ENCODE measurements around the gene UTF1. TPM values are rescaled to one million over a fixed set of nuclear protein-coding genes. Genes with fewer than 3 reads are reported as not detected.

Gene UTF1, protein sequence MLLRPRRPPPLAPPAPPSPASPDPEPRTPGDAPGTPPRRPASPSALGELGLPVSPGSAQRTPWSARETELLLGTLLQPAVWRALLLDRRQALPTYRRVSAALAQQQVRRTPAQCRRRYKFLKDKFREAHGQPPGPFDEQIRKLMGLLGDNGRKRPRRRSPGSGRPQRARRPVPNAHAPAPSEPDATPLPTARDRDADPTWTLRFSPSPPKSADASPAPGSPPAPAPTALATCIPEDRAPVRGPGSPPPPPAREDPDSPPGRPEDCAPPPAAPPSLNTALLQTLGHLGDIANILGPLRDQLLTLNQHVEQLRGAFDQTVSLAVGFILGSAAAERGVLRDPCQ
- polyA plus RNA-seq: not detected
- long read RNA-seq, donor 1: 0 reads
- long read RNA-seq, donor 2: 0 reads
- long read RNA-seq, donor 3: 0 reads
- long read RNA-seq, donor 4: 0 reads
- long read RNA-seq, donor 5: 0 reads
- long read RNA-seq, donor 6: 0 reads
- long read RNA-seq, donor 7: 0 reads
- long read RNA-seq, donor 8: 0 reads
- long read RNA-seq, donor 9: 0 reads
- long read RNA-seq, donor 10: 0 reads
- long read RNA-seq, donor 11: 0 reads

- Histone ChIP-seq H3K27ac (ENCODE audit: low read length) (no peak within 1 kb of the TSS), H3K36me3 (ENCODE audit: control insufficient read depth, insufficient read depth, low read length) (no peaks in the 10 kb centered on the region), H3K9me3 (ENCODE audit: control insufficient read depth, low read depth, low read length) (peaks cover 6% of the 10 kb centered on the region), H3K4me1 (ENCODE audit: control insufficient read depth, insufficient read depth, low read length) (peaks cover 5% of the 10 kb centered on the region), H3K27me3 (ENCODE audit: control insufficient read depth, insufficient read depth, low read length) (peaks cover 65% of the 10 kb centered on the region), H3K4me3 (ENCODE audit: low read length) (no peak within 1 kb of the TSS)
- no CpG with 5 or more reads among the region's 49 CpGs for WGBS (ENCODE audit: insufficient coverage, low lambda C conversion rate)
- no peak for DNase-seq
Measured at GRCh38 chr10:133230044-133230361, at the start of gene UTF1. UTF1 (plus strand) TSS chr10:133230217; CDS start chr10:133230289, 72 bp downstream.

DNA sequence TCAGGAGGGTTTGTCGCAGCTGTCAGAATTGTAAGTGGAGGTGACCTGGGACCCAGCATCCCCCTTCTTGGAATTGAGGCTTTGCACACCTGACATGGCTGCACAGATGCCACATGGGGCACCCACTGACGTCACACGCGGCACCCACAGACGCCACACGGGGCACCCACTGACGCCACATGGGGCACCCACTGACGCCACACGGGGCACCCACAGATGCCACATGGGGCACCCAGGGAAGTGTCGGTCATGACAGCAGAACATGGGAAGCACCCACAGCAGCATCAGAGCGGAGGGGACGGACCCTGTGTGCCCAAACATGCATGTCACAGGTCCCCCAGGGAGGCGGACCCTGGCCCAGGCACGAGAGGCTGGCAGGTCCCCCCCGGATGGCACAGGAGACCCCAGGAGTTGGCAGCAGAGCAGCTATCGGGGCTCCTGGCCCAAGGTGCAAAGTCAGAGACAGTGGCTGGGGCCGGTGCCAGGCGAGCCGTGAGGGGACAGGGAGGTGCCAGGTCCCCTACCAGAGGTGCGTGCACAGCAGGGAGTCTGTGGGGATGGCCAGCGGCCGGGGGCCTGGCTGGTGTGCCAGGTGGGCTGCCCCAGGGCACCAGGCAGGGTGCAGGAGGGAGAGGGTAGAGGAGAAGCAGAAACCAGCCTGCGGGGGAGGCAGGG lies 48.9 kb upstream of the UTF1 start:
- H3K9me3 ChIP-seq (ENCODE audit: control insufficient read depth, low read depth, low read length): no peaks in the 10 kb centered on the region
- no peaks in the 10 kb centered on the region for H3K27me3 ChIP-seq (ENCODE audit: control insufficient read depth, insufficient read depth, low read length)
- H3K4me1 ChIP-seq (ENCODE audit: control insufficient read depth, insufficient read depth, low read length): no peaks in the 10 kb centered on the region
- no peak overlapping the region for H3K4me3 ChIP-seq (ENCODE audit: low read length)
- no peak for DNase-seq
- WGBS (ENCODE audit: insufficient coverage, low lambda C conversion rate): no CpG with 5 or more reads among the region's 23 CpGs
- no peak overlapping the region for H3K27ac ChIP-seq (ENCODE audit: low read length)
- H3K36me3 ChIP-seq (ENCODE audit: control insufficient read depth, insufficient read depth, low read length): peaks cover 14% of the 10 kb centered on the region

DNA sequence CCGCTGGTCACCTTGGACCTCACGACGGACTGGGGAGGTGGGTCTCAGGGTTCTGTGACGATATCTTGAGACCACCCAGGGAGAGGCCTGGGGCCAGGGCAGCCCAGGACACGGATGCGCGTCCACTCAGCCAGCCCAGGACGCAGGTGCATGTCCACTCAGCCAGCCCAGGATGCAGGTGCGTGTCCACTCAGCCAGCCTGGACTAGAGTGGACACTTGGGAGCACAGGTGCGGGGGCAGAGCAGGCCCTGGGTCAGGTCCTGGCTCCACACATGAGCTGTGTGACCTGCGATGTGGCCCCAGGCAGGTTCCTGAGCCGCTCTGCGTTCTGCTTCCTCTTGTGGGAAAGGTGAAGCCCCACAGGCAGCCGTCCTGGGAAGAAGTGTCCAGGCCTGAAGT lies 47.8 kb upstream of the UTF1 start:
- peaks cover 23% of the 10 kb centered on the region for H3K36me3 ChIP-seq (ENCODE audit: control insufficient read depth, insufficient read depth, low read length)
- no peak for DNase-seq
- no peaks in the 10 kb centered on the region for H3K27me3 ChIP-seq (ENCODE audit: control insufficient read depth, insufficient read depth, low read length)
- H3K9me3 ChIP-seq (ENCODE audit: control insufficient read depth, low read depth, low read length): peaks cover 2% of the 10 kb centered on the region
- no peak overlapping the region for H3K27ac ChIP-seq (ENCODE audit: low read length)
- WGBS (ENCODE audit: insufficient coverage, low lambda C conversion rate): no CpG with 5 or more reads among the region's 14 CpGs
- H3K4me1 ChIP-seq (ENCODE audit: control insufficient read depth, insufficient read depth, low read length): peaks cover 3% of the 10 kb centered on the region
- H3K4me3 ChIP-seq (ENCODE audit: low read length): no peak overlapping the region

DNA sequence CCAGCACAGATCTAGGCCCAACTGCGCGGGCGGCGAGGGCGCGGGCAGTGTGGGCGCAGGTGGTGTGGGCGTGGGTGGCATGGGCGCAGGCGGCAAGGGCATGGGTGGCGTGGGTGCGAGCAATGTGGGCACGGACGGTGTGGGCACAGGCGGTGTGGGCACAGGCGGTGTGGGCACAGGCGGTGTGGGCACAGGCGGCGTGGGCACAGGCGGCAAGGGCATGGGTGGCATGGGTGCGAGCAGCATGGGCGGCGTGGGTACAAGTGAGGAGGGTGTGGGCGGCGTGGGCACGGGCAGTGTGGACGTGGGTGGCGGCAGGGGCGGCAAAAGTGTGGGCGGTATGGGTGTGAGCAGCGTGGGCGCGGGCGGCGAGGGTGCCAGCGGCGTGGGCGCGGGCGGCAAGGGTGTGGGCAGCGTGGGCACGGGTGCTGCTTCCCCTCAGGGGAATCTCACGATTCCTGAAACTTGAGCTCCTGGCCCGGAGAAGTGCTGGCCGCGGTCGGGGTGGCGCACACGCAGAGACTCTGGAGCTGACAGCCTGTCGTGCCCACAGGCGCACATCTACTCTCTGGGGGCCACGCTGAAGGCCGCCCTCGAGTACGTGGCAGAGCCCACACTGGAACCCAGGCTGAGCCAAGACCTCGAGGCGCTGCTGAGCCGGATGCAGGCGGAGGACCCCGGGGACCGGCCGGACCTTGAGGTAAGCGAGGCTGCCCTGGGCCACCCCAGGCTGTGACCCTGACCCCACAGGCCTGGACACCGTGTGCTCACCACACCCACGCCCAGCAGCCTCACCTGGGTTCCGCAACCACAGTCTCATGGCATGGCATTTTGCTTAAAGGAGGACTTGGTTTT lies 47.0 kb upstream of the UTF1 start:
- H3K36me3 ChIP-seq (ENCODE audit: control insufficient read depth, insufficient read depth, low read length): peaks cover 23% of the 10 kb centered on the region
- no peak for DNase-seq
- peaks cover 4% of the 10 kb centered on the region for H3K9me3 ChIP-seq (ENCODE audit: control insufficient read depth, low read depth, low read length)
- peaks cover 7% of the 10 kb centered on the region for H3K4me1 ChIP-seq (ENCODE audit: control insufficient read depth, insufficient read depth, low read length)
- no peak overlapping the region for H3K4me3 ChIP-seq (ENCODE audit: low read length)
- WGBS (ENCODE audit: insufficient coverage, low lambda C conversion rate): no CpG with 5 or more reads among the region's 66 CpGs
- no peak overlapping the region for H3K27ac ChIP-seq (ENCODE audit: low read length)
- no peaks in the 10 kb centered on the region for H3K27me3 ChIP-seq (ENCODE audit: control insufficient read depth, insufficient read depth, low read length)

DNA sequence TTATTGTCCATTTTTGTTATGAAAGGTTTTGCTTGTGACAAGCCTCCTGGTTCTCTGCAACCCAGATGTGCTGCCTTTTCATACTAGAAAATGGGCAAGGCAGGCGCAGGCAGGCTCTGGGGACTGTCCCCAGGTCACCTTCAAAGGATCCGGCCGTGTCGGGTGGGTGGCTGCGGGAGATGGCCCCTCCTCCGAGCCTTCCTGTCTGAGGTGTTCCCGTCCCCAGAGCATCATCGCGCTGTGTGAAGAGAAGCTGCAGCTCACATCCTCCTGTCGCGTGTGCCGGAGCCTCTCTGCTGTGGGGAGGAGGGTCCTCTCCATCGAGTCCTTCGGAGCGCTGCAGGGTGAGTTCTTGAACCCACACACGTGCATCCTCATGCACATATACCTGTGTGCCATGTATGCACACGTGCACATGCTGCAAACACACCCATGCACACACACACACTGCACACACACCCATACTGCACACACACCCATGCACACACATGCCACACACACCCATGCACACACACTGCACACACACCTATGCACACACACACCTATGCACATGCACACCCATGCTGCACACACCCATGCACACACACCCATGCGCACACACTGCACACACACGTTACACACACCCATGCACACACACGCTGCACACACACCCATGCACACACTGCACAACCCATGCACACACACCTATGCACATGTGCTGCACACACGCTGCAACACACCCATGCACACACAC lies 46.2 kb upstream of the UTF1 start:
- Histone ChIP-seq H3K4me3 (ENCODE audit: low read length) (no peak overlapping the region), H3K27ac (ENCODE audit: low read length) (no peak overlapping the region), H3K4me1 (ENCODE audit: control insufficient read depth, insufficient read depth, low read length) (peaks cover 8% of the 10 kb centered on the region), H3K27me3 (ENCODE audit: control insufficient read depth, insufficient read depth, low read length) (no peaks in the 10 kb centered on the region), H3K9me3 (ENCODE audit: control insufficient read depth, low read depth, low read length) (peaks cover 4% of the 10 kb centered on the region), H3K36me3 (ENCODE audit: control insufficient read depth, insufficient read depth, low read length) (peaks cover 25% of the 10 kb centered on the region)
- DNase-seq: no peak
- WGBS (ENCODE audit: insufficient coverage, low lambda C conversion rate): no CpG with 5 or more reads among the region's 21 CpGs

DNA sequence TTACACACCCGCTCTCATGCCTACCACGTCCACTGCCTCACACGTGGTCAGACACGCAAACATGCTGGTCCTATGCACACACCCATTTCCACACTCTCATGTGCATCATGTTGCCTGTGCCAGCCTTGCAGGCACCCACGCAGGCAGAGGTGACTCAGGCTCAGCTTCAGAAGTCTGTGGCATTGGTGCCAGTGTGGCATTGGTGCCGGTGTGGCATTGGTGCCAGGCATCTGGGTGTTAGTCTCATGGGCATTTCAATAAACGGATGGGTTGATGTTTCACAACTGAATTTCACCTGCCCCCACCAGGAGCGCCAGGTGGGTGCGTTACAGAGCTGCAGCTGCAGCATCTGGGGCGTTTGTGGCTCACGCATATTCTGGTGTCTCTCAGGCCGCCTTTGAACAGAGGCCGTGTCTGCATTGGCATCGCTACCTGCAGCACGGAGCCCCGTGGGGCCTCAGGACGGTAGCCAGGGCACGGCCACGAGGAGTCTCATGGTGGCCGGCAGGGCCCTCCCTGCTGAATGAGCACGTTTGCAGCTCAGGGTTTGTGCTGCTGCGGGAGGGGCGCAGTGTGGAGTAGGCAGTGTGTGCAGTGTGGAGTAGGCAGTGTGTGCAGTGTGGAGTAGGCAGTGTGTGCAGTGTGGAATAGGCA lies 45.3 kb upstream of the UTF1 start:
- Histone ChIP-seq H3K4me3 (ENCODE audit: low read length) (no peak overlapping the region), H3K4me1 (ENCODE audit: control insufficient read depth, insufficient read depth, low read length) (peaks cover 8% of the 10 kb centered on the region), H3K36me3 (ENCODE audit: control insufficient read depth, insufficient read depth, low read length) (peaks cover 25% of the 10 kb centered on the region), H3K9me3 (ENCODE audit: control insufficient read depth, low read depth, low read length) (peaks cover 4% of the 10 kb centered on the region), H3K27me3 (ENCODE audit: control insufficient read depth, insufficient read depth, low read length) (no peaks in the 10 kb centered on the region), H3K27ac (ENCODE audit: low read length) (no peak overlapping the region)
- DNase-seq: no peak
- no CpG with 5 or more reads among the region's 23 CpGs for WGBS (ENCODE audit: insufficient coverage, low lambda C conversion rate)

DNA sequence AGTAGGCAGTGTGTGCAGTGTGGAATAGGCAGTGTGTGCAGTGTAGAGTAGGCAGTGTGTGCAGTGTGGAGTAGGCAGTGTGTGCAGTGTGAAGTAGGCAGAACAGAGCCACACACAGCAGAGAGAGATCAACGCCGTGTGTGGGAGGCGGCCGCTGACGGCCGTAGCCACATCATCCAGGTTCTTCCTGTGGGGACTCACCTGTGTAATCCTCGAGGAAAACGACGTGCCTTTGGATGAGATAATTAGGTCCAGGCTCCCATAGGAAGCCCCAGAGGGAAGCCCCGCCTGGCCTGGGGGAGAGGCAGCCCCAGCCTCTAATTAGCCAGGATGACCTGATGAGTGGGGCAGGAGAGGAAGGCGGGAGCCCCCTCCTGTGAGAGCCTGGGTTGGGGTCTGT lies 44.6 kb upstream of the UTF1 start:
- H3K27me3 ChIP-seq (ENCODE audit: control insufficient read depth, insufficient read depth, low read length): no peaks in the 10 kb centered on the region
- H3K9me3 ChIP-seq (ENCODE audit: control insufficient read depth, low read depth, low read length): peaks cover 4% of the 10 kb centered on the region
- DNase-seq: no peak
- no CpG with 5 or more reads among the region's 11 CpGs for WGBS (ENCODE audit: insufficient coverage, low lambda C conversion rate)
- no peak overlapping the region for H3K4me3 ChIP-seq (ENCODE audit: low read length)
- no peak overlapping the region for H3K27ac ChIP-seq (ENCODE audit: low read length)
- H3K36me3 ChIP-seq (ENCODE audit: control insufficient read depth, insufficient read depth, low read length): peaks cover 28% of the 10 kb centered on the region
- H3K4me1 ChIP-seq (ENCODE audit: control insufficient read depth, insufficient read depth, low read length): peaks cover 8% of the 10 kb centered on the region

GRCh38 chr10:133185916-133186315 lies 44.1 kb upstream of the UTF1 start:
- Histone ChIP-seq H3K27me3 (ENCODE audit: control insufficient read depth, insufficient read depth, low read length) (no peaks in the 10 kb centered on the region), H3K4me3 (ENCODE audit: low read length) (no peak overlapping the region), H3K9me3 (ENCODE audit: control insufficient read depth, low read depth, low read length) (peaks cover 4% of the 10 kb centered on the region), H3K4me1 (ENCODE audit: control insufficient read depth, insufficient read depth, low read length) (peaks cover 8% of the 10 kb centered on the region), H3K36me3 (ENCODE audit: control insufficient read depth, insufficient read depth, low read length) (peaks cover 31% of the 10 kb centered on the region), H3K27ac (ENCODE audit: low read length) (no peak overlapping the region)
- DNase-seq: no peak
- WGBS (ENCODE audit: insufficient coverage, low lambda C conversion rate): no CpG with 5 or more reads among the region's 27 CpGs

- H3K36me3 ChIP-seq (ENCODE audit: control insufficient read depth, insufficient read depth, low read length): peaks cover 29% of the 10 kb centered on the region
- H3K4me1 ChIP-seq (ENCODE audit: control insufficient read depth, insufficient read depth, low read length): peaks cover 8% of the 10 kb centered on the region
- WGBS (ENCODE audit: insufficient coverage, low lambda C conversion rate): no CpG with 5 or more reads among the region's 34 CpGs
- DNase-seq: no peak
- H3K27me3 ChIP-seq (ENCODE audit: control insufficient read depth, insufficient read depth, low read length): no peaks in the 10 kb centered on the region
- H3K4me3 ChIP-seq (ENCODE audit: low read length): no peak overlapping the region
- H3K9me3 ChIP-seq (ENCODE audit: control insufficient read depth, low read depth, low read length): peaks cover 4% of the 10 kb centered on the region
- H3K27ac ChIP-seq (ENCODE audit: low read length): no peak overlapping the region
Measured at GRCh38 chr10:133186416-133187090, 43.5 kb upstream of the UTF1 start.
